GM03348 (cell line): Measurements from ENCODE around the gene TAF1L.

ENCODE experiments used
- DNase-seq: peaks from one replicate; pipeline ENCODE4 v3.0.0; 2012; ENCODE audit warnings: low spot score

TAF1L gene

GRCh38 chr9:32589083-32589723 is 46.3 kb downstream of the TAF1L start:
- peak; percentile 63 for DNase-seq

- peak; percentile 19 for DNase-seq
Observed at GRCh38 chr9:32587901-32588300, 47.6 kb downstream of the TAF1L start.

- no peak for DNase-seq
Observed at GRCh38 chr9:32584784-32585183, 50.7 kb downstream of the TAF1L start.

GRCh38 chr9:32581512-32582143 is 53.8 kb downstream of the TAF1L start:
- DNase-seq = peak; percentile 57

- no peak for DNase-seq
Observed at GRCh38 chr9:32580631-32581300, 54.7 kb downstream of the TAF1L start.

GRCh38 chr9:32579706-32580331 is 55.6 kb downstream of the TAF1L start:
- DNase-seq = peak; percentile 60
